CMK (cell line): ENCODE data around the gene CPXM1.
A peak's percentile ranks its signal among the peaks of the same experiment; 100 is the strongest.
"Not testable (repeated sequence)": the region's sequence is repeated elsewhere in the genome, so short reads cannot be mapped to it uniquely, and the experiment has no call there.

Experiments used
- DNase-seq: peaks from one replicate; pipeline ENCODE4 v3.0.0-alpha.2; 2010; ENCODE audit warnings: low read depth

Gene CPXM1

DNA sequence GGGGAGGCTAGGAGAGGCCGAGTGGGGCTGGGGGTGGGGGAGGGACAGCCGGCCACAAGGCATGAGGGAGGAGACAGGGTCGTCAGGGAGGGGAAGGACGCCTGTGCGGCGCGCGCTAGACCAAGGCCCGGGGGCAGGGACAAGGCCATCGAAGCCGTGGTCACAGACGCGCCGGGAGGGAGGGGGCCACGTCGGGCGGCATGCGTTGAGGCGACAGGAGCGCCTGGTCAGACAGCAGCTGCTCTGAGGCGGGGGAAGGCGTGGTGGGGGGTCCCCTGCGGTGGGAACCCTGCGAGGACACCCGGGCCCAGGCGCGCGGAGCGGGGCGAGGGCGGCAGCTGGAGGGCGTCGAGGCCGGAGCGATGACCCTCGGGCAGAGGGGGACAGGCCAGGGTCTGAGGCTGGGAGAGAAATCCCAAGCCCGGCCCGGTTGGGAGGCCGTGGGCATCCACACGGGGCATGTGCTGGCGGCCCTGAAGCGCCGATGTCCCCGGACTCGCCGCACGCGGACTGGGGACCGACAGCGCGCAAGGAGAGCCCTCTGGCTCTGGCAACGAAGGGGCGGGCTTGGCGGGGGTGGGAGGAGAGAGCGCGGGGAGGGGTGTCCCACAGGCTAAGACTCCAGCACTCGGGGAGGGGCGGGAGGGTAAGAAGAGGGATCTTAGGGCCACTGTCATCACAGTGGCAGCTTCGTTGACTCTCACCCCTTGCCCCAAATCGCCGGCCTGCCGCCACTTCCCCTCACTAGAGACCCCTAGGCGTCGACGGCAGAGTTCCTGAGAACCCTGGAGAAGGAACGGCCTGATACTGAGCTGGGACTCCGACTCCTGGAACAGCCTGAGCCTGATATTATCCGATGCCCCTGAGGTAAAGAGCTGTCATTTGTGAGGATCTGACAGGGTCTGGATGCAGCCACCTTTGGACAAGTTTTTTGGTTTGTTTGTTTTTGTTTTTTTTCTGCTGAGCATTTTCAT lies 20.8 kb upstream of the CPXM1 start:
- no peak for DNase-seq

DNA sequence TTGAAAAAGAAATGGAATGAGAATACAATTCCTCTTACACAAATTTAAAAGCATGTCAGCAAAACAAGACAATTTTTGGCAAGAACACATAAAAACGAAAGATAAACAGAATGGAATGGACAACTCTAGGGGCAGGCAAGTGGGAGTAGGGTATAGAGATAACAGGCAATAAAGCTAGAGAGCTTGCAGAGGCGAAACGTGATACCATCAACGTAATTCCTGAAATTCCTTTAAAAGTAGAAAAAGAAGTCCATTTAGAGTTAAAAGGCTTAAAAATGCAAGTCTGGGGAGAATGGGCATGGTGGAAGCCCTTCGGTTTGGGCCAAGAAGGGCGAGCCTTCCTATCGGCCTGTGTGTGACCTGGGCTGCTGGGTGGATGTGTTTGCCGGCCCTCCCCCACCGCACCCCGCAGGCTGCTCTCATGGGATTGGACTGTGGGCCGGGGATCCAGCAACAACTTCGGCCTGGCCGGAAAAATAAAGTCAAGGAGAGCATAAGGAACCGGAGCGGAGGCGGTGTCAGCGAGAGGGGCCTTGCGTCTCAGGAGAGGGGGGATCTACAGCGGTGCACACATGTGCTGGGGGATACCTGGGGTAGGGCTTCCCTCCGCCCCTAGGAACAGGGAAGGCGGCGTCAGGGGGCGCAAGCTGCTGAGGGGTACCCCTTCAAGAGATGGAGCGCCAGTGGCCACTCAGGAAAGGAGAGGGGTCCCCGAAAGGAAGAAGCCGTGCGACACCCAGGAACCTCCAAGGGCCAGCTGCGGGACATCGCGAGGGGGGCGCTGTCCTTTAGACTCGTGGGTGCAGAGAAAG lies 19.9 kb upstream of the CPXM1 start:
- DNase-seq = no peak

DNA sequence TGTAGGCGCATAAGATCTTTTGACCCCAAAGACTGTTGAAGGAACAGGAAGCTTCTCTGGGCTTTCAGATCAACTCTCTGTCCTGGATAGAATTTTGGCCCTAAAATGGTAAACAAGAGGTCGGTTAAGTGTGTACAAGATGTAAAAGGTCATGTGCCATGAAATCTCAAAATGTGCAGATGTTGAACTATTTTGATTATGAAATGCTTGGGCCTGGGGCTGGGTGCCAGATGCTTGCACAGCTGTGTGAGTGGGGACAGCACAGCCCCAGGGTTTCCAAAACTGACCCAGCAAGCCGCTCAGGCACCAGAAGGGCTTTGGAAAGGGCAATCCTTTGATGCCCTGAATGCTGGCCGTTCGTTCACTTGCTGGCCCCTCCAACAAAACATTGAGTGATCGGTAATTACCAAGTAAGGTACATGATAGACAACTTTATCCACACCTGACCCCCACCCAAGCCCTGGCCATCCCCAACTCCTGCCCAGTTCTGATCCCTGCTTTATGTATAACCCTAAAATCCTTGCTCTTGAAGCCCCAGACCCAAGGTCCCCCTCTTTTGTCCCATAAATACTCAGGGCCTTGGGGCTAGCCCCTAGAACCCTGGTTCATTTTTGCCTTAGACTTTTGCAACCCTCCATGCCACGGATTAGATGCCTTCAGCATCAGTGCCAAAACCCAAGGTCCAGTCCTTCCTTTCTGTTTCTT lies 17.6 kb upstream of the CPXM1 start:
- no peak for DNase-seq

GRCh38 chr20:2817341-2817726 lies 16.9 kb upstream of the CPXM1 start:
- no peak for DNase-seq

GRCh38 chr20:2816583-2817340 lies 16.3 kb upstream of the CPXM1 start:
- no peak for DNase-seq

- no peak for DNase-seq
Measured at GRCh38 chr20:2816030-2816582, 15.7 kb upstream of the CPXM1 start, which contains the start of gene TMEM239. TMEM239 (plus strand) TSS chr20:2816364; CDS start chr20:2816555, 191 bp downstream.

DNA sequence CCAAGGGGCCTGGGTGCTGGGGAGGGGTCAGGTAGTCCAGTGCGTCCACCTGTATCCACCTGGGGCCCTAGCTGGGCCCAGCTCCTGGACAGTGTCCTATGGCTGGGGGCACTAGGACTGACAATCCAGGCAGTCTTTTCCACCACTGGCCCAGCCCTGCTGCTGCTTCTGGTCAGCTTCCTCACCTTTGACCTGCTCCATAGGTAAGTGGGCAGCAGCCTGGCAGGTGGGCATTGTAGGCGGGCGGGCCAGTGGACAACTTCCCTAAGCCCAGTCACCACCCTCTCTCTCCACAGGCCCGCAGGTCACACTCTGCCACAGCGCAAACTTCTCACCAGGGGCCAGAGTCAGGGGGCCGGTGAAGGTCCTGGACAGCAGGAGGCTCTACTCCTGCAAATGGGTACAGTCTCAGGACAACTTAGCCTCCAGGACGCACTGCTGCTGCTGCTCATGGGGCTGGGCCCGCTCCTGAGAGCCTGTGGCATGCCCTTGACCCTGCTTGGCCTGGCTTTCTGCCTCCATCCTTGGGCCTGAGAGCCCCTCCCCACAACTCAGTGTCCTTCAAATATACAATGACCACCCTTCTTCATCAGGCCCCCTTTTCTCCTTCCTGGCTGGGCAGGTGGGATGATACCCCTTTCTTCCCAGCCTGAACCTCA lies 14.9 kb upstream of the CPXM1 start:
- no peak for DNase-seq

DNA sequence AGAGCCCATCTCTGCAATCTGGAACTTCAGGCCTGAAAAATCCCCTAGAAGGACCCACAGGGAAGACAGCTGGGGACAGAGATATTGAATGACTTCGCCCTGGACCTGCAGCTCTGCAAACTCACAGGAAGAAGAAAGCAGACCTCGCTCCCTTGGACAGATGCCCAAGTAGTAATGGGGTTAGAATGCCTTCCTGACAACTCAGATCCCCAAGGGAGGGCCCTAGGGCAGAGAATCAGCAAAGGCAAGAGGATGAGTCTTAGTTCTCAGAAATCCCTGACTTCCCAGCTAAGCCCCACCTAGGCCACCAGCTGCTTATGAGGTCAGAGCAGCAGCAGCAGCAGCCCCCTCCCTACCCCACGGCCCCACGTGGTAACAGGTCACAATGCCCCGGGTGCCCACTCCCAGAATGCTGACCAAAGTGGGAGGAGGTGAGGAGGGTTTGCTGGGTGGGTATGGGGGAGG lies 14.2 kb upstream of the CPXM1 start, which contains the start of gene C20orf141:
C20orf141 (plus strand) TSS at position 401 of the 465 bp plus-strand sequence. CDS start 198 bp downstream, outside the sequence.
- DNase-seq = peak; percentile 75

- DNase-seq = no peak
Measured at GRCh38 chr20:2814076-2814475, 13.6 kb upstream of the CPXM1 start.

- no peak for DNase-seq
Measured at GRCh38 chr20:2812189-2812588, 11.8 kb upstream of the CPXM1 start.

DNA sequence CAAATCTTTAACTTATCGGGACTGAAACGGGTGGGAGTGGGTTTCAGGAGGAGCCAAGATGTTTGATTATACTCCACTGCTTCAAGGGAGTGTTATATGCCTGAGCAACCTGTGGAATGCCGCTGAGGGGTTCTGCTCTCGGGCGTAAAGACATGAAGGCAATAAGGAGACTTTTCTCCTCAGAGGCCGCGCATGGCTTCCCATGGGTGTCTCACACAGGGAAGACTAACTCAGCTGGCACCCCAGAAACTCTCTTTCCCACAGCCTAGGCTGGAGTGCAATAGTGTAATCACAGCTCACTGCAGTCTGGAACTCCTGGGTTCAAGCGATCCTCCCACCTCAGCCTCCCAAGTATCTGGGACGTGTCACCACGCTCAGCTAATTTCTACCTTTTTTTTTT lies 9.3 kb upstream of the CPXM1 start:
- DNase-seq = no peak

DNA sequence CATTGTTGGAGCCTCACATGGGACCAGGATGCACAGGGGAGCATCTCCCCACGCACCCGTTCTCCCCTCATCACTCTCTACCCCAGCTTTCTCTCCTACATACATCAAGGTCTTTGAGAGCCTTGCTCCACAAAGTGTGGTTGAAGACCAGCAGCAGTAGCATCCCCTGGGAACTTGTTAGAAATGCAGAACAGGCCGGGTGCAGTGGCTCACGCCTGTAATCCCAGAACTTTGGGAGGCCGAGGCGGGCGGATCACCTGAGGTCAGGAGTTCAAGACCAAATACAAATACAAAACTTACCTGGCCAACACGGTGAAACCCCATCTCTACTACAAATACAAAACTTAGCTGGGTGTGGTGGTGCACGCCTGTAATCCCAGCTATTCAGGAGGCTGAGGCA lies 7.5 kb upstream of the CPXM1 start:
- DNase-seq = not testable (repeated sequence)

GRCh38 chr20:2807019-2807418 lies 6.6 kb upstream of the CPXM1 start:
- DNase-seq = no peak

DNA sequence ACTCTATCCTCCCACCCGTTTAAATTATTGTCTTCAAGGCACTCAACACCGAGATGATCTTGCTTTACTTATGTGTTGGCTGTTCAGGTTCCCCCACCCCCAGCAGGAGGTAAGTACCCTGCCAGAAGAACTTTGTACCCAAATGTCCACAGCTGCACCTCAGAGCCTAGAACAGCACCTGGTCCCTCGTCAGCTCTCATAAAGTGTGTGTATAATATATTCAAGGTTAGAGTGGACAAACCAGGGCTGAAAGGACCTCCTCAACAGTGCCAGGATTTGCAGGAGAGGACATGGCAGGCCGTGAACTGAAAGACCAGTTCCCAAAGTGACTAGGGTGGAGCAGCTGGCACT lies 5.9 kb upstream of the CPXM1 start:
- no peak for DNase-seq

GRCh38 chr20:2805689-2806350 lies 5.4 kb upstream of the CPXM1 start:
- DNase-seq = no peak

- DNase-seq = no peak
Measured at GRCh38 chr20:2804852-2805688, 4.6 kb upstream of the CPXM1 start.

GRCh38 chr20:2804041-2804828 lies 3.8 kb upstream of the CPXM1 start:
- DNase-seq = no peak

DNA sequence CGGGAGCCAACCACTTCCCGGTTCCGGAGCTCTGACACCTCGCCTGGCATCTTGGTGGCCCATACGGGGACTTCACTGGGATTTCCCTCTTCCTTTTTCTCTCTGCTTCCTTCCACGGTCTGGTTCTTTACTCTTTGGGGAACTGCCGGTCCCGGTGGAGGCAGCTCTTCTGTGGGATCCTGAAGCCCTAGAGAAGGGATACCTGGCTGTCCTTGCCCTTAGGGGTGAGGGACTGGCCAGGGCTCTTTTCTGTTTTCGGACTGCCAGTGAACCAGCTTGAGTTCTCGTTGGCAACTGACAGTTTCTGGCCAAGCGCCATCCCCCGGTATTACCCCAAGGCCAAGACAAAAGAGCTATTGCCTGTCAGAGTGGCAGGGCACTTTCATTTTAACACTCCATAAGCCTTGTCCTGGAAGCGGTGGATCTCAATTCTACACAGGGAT lies 880 bp upstream of the CPXM1 start:
- DNase-seq = peak; percentile 79
